GM18858 (cell line): ENCODE data around the gene WAC.

Experiments used
- ATAC-seq: cut with Tn5 transposase; IDR thresholded peaks from one replicate; pipeline ENCODE4 v1.9.1; 2021; ENCODE audit not compliant: unreplicated experiment

WAC gene

GRCh38 chr10:28523725-28524252 lies 9.1 kb upstream of the WAC start:
- ATAC-seq: no peak

DNA sequence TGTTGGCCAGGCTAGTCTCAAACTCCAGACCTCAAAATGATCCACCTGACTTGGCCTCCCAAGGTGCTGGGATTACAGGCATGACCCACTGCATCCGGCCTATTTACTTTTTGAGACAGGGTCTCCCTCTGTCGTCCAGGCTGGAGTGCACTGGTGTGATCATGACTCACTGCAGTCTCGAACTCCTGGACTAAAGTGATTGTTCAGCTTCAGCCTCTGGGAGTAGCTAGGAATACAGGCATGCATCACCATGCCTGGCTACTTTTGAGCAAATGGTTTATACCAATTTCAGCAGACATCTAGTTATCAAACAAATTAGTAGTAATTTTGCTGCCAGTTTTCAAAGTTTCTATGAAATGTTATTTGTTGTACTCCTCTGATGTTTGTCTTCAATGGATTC lies 2.2 kb upstream of the WAC start:
- no peak for ATAC-seq

DNA sequence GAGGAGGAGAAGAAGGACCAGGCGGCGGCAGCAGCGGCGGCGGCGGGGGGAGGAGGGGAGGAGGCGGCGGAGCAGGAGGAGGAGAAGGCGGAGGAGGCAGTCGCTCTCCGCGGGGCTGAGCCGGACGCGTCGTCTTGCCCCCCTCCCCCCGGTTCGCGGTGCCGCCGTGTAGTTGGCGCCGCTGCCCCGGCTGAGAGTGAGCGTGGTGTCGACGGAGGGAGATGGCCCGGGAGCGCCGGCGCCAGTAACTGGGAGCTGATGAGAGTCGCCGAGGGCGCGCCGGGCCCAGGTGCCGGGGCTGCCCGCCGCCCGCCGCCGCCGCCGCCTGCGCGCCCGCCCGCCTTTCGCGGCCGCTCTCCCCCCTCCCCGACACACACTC lies 257 bp downstream of the WAC start:
- ATAC-seq: no peak

GRCh38 chr10:28533571-28534304 lies 820 bp downstream of the WAC start:
- ATAC-seq: no peak

DNA sequence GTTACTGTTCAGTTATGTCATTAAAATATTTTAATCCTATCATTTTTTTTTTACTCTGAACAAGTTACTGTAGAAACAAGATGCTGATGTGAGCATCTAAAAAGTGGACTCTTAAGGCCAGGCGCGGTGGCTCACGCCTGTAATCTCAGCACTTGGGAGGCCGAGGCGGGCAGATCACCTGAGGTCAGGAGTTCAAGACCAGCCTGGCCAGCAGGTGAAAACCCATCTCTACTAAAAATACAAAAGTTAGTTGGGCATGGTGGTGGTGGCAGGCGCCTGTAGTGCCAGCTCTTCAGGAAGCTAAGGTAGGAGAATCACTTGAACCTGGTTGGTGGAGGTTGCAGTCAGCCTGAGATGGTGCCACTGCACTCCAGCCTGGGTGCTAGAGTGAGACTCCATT lies 2.9 kb downstream of the WAC start:
- no peak for ATAC-seq

DNA sequence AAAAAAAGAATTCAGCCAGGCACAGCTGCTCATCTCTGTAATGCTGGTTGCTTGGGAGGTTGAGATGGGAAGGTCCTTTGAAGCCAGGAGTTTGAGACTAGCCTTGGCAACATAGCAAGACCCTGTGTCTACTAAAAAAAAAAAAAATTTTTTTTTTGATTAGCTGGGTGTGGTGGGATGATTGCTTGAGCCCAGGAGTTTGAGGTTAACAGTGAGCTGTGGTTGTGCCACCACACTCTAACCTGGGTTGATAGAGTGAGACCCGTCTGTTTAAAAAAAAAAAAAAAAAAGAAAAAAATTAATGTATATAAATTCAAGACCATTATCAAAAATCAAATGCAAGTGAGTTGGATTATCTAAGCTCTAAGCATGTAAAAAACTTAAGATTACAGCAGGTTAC lies 5.7 kb downstream of the WAC start:
- ATAC-seq: no peak

- ATAC-seq: no peak
Measured at GRCh38 chr10:28540145-28540544, 7.2 kb downstream of the WAC start.

DNA sequence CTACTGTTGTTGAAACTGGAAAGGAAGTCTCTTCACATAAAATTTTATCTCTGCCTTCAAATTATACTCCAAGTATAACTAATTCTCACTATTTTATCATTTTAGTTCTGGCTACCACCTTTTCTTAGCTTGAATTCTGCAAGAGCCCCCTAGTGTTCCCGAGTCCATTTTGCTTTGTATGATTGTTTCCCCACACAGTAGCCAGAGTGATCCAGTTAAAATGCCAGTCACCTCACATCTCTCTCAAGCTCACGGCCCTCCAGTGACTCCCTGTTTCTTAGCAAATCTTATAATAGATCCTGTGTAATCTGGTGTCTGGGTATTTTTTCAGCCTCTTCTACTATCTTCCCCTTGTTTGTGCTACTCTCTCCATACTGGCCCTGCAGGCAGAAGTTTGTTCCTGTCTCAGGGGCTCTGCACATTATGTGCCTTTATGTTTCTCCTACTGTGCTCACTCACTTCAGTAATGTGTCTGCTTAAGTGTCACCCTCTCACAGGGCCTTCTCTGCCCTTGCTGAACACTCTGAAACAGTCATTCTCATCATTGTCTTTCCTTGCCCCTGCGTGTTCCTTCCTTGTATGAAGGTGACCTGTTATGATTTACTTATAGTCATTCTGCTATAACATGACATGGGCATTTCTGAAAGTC lies 8.9 kb downstream of the WAC start:
- ATAC-seq: no peak

DNA sequence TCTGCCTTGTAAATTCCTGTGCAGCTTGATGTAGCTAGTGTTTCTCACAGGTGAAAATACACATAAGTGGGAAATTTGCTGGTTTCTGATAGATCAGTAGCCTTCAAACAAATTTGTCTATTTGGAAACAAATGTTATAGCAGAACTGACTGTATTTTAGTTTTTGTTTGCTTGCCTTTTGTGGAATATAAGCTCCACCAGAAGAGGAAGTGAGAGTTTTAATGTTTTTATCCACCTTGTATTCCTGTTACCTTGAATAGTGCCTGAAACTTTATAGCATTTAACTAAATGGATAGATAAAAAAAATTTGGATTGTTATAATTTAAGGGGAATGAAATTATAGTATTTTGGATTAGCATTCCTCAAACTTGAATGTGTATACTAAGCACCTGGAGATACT lies 9.8 kb downstream of the WAC start:
- no peak for ATAC-seq

GRCh38 chr10:28544058-28544457 lies 11.1 kb downstream of the WAC start:
- ATAC-seq: no peak

- peak; percentile 58 for ATAC-seq
Measured at GRCh38 chr10:28545967-28546644, 13.2 kb downstream of the WAC start.

DNA sequence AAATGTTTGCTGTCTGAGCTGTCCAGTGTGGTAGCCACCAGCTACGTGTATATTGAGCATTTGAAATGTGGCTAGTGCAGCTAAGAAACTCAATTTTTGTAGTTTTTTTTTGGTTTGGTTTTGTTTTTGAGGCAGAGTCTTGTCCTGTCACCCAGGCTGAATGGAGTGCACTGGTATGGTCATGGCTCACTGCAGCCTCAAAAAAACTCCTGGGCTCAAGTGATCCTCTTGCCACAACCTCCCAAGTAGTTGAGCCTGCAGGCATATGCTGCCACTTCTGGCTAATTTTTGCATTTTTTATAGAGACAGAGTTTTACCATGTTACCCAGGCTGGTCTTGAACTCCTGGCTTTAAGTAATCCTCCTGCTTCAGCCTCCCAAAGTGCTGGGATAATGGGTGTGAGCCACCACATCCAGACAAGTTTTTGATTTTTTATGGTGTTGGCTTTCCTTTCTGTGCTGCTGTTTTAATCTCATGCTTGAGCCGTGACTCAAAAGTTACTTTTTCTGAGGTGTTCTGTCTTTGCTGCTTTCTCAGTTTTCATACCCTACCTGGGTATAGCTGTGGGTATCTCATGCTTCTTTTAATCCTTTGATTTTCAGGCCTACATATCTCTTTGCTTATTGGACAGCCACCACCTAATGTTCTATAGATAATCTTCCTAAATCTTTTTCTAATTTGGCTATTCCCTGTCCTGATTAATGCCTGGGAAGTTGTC lies 16.0 kb downstream of the WAC start:
- no peak for ATAC-seq

DNA sequence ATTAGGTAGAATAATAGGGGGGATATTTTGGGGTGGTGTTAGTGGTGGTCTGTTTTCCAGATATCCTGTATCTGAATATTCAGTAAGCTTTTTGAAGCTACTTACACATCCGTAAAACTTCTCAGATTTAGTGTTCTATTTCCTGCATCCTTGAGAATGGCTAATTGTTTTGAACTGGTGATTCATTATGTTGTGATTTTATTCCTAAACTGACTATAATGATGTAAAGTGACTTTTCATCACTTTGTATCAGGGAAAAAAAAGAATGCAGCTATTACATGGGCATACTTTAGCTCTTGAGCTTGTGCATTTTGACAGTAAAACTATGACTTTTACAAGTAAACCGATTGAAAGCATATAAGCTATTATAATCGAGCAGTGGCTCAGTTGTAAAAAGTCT lies 18.2 kb downstream of the WAC start:
- no peak for ATAC-seq

GRCh38 chr10:28552775-28553174 lies 19.9 kb downstream of the WAC start:
- no peak for ATAC-seq

- ATAC-seq: no peak
Measured at GRCh38 chr10:28554009-28554408, 21.1 kb downstream of the WAC start.

GRCh38 chr10:28554952-28555351 lies 22.0 kb downstream of the WAC start:
- ATAC-seq: no peak

- ATAC-seq: no peak
Measured at GRCh38 chr10:28555358-28555757, 22.4 kb downstream of the WAC start.

GRCh38 chr10:28556142-28556541 lies 23.2 kb downstream of the WAC start:
- no peak for ATAC-seq

GRCh38 chr10:28558186-28558585 lies 25.3 kb downstream of the WAC start:
- ATAC-seq: no peak

- ATAC-seq: no peak
Measured at GRCh38 chr10:28558923-28559508, 26.1 kb downstream of the WAC start.

- ATAC-seq: no peak
Measured at GRCh38 chr10:28559618-28560017, 26.7 kb downstream of the WAC start.
